ENCODE results near the gene MARK4.
"Not testable (repeated sequence)": the region's sequence is repeated elsewhere in the genome, so short reads cannot be mapped to it uniquely, and the experiment has no call there.

The MARK4 gene

GRCh38 chr19:45307361-45307760, 56.3 kb downstream of the MARK4 start:
- no peak for DNase-seq

GRCh38 chr19:45309322-45309721, 58.3 kb downstream of the MARK4 start:
- DNase-seq, result not testable (repeated sequence)

GRCh38 chr19:45311621-45312020, 60.5 kb downstream of the MARK4 start:
- no peak for DNase-seq

- not testable (repeated sequence) for DNase-seq
Measured at GRCh38 chr19:45312285-45312684, 61.2 kb downstream of the MARK4 start.

GRCh38 chr19:45314708-45315245, 63.7 kb downstream of the MARK4 start:
- DNase-seq, result no peak

GRCh38 chr19:45315304-45315703, 64.2 kb downstream of the MARK4 start:
- DNase-seq, result no peak

- no peak for DNase-seq
Measured at GRCh38 chr19:45320997-45321775, 70.1 kb downstream of the MARK4 start.

- no peak for DNase-seq
Measured at GRCh38 chr19:45321848-45322247, 70.8 kb downstream of the MARK4 start.

- no peak for DNase-seq
Measured at GRCh38 chr19:45322311-45322710, 71.2 kb downstream of the MARK4 start.

- no peak for DNase-seq
Measured at GRCh38 chr19:45322744-45323281, 71.7 kb downstream of the MARK4 start, which contains the start of gene CKM. Gene CKM (minus strand): TSS chr19:45322875. CDS start chr19:45319713, 3,162 bp downstream.

- no peak for DNase-seq
Measured at GRCh38 chr19:45323671-45324081, 72.6 kb downstream of the MARK4 start.

GRCh38 chr19:45324349-45324907, 73.4 kb downstream of the MARK4 start:
- no peak for DNase-seq

GRCh38 chr19:45327404-45328143, 76.5 kb downstream of the MARK4 start:
- DNase-seq, result no peak

GRCh38 chr19:45331411-45331810, 80.3 kb downstream of the MARK4 start:
- no peak for DNase-seq

GRCh38 chr19:45333609-45334303, 82.7 kb downstream of the MARK4 start:
- no peak for DNase-seq

GRCh38 chr19:45334881-45335280, 83.8 kb downstream of the MARK4 start:
- not testable (repeated sequence) for DNase-seq

- DNase-seq, result no peak
Measured at GRCh38 chr19:45336696-45337251, 85.7 kb downstream of the MARK4 start.

- no peak for DNase-seq
Measured at GRCh38 chr19:45339629-45340028, 88.6 kb downstream of the MARK4 start.

- DNase-seq, result peak; percentile 17 to 28 (median 27)
Measured at GRCh38 chr19:45340232-45340898, 89.3 kb downstream of the MARK4 start, which contains the start of gene KLC3. Gene KLC3 (plus strand): TSS chr19:45340750. CDS start chr19:45345542, 4,792 bp downstream.

GRCh38 chr19:45340899-45341453, 89.9 kb downstream of the MARK4 start:
- peak in 1 of 5 experiments; percentile 31 for DNase-seq

- DNase-seq, result no peak
Measured at GRCh38 chr19:45342911-45343310, 91.8 kb downstream of the MARK4 start.

Measured in T-helper 2 cell (primary cell).